HUDEP-2 (cell line): Measurements from ENCODE around the gene DLEC1.

ENCODE experiments used
- DNase-seq, 76 experiments: peaks; one replicate each; lab custom pipeline; 2025; ENCODE audit not compliant: unreplicated experiment in 76 of 76; lab: John Stamatoyannopoulos, UW

The DLEC1 gene

GRCh38 chr3:38168151-38169026, 129.4 kb downstream of the DLEC1 start:
- no peak for DNase-seq

DNA sequence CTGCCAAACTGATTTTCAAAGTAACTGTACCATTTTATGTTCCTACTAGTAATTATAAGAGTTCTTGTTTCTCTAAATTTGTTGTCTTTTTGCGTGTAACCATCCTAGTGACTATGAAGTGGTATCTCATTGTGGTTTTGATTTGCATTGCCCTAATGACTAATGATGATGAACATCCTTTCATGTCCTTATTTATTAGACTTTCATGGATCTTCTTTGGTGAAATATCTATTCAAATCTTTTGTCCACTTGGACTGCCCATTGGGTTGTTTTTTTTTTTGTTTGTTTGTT, 130.0 kb downstream of the DLEC1 start:
- no peak for DNase-seq

DNA sequence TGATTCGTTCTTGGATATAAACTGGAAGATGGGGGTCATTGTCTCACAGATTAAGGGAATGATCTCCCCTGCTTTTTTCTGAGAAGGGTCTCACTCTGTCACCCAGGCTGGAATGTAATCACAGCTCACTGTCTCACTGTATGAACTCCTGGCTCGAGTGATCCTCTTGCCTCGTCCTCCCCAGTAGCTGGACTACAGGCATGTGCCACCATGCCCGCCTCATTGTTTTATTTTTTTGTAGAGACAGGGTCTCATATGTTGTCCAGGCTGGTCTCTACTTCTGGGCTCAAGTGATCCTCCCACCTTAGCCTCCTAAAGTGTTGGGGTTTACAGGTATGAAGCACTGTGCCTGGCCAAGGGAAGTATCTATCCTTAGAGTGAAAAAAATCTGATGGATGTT, 131.7 kb downstream of the DLEC1 start:
- no peak for DNase-seq

DNA sequence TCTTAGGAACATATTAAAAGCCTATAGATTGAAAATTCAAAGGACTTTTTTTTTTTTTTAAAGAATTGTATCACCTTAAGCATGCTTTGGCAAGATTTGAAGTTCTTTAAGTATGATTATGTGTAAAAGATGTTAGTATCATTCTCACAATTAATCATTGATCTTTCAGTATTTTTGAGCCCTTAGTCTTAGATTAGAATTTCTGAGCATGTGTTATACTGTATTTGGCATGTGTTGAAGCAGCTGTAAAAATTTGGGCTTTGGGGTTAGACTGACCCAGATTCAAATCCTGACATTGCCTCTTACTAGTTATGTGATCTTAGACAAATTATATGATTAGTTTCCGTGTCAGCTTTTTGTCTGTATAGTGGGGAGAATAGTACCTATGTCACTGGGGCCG, 132.6 kb downstream of the DLEC1 start:
- no peak for DNase-seq
